ENCODE data around the gene PCDHGA8. TPM values are rescaled to one million over a fixed set of nuclear protein-coding genes. Genes with fewer than 3 reads are reported as not detected.
"Not testable (repeated sequence)": the region's sequence is repeated elsewhere in the genome, so short reads cannot be mapped to it uniquely, and the experiment has no call there.

The PCDHGA8 gene
- total and polyA plus RNA-seq, 11 donors = 0.76 to 14.6 (median 8.1) TPM

DNA sequence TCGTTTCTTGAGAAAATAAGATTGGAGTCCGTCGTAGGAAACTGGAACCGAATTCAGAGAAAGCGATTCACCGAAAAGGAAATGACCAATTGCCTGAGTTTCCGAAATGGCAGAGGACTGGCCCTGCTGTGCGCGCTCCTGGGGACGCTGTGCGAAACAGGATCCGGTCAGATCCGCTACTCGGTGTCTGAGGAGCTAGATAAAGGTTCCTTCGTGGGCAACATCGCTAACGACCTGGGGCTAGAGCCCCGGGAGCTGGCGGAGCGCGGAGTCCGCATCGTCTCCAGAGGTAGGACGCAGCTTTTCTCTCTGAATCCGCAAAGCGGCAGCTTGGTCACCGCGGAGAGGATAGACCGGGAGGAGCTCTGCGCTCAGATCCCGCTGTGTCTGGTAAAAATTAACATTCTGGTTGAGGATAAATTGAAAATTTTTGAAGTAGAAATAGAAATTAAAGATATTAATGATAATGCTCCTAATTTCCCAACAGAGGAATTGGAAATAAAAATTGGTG lies 48.4 kb upstream of the PCDHGA8 start:
- 18 to 22% (median 20%) methylated on average over 28 to 31 of the region's 31 CpGs for WGBS, 4 donors
- H3K27ac ChIP-seq = peak overlapping the region; percentile 55 to 82 (median 72)
- ATAC-seq (peak in 3 of 4 donors; percentile 13 to 46 (median 35)), DNase-seq (no peak)
- peaks cover 0 to 7% (median 0%) of the 10 kb centered on the region in 9 donors for H3K36me3 ChIP-seq
- peaks cover 0 to 25% (median 0%) of the 10 kb centered on the region in 9 donors for H3K27me3 ChIP-seq
- peak overlapping the region in 11 of 12 donors; percentile 32 to 64 (median 50) for H3K4me3 ChIP-seq
- TF ChIP-seq, protein P1, sequence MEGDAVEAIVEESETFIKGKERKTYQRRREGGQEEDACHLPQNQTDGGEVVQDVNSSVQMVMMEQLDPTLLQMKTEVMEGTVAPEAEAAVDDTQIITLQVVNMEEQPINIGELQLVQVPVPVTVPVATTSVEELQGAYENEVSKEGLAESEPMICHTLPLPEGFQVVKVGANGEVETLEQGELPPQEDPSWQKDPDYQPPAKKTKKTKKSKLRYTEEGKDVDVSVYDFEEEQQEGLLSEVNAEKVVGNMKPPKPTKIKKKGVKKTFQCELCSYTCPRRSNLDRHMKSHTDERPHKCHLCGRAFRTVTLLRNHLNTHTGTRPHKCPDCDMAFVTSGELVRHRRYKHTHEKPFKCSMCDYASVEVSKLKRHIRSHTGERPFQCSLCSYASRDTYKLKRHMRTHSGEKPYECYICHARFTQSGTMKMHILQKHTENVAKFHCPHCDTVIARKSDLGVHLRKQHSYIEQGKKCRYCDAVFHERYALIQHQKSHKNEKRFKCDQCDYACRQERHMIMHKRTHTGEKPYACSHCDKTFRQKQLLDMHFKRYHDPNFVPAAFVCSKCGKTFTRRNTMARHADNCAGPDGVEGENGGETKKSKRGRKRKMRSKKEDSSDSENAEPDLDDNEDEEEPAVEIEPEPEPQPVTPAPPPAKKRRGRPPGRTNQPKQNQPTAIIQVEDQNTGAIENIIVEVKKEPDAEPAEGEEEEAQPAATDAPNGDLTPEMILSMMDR (IDR thresholded peaks at IDR 0.05) = no peak
- no peak for TF ChIP-seq POLR2A (IDR thresholded peaks at IDR 0.05)
- H3K4me1 ChIP-seq = peaks cover 0 to 8% (median 0%) of the 10 kb centered on the region in 12 donors
- intact Hi-C loops (cut with DNase I) = loop anchor here in 3 of 10 donors (5.0 to 10.0 kb wide), 4 partner anchors 61 to 218 kb away; partner anchors contain the start of genes PCDHGA9 (in 1 of the 3) and PCDHGB6 (in 1 of the 3)
- H3K9me3 ChIP-seq = peaks cover 0 to 97% (median 43%) of the 10 kb centered on the region in 12 donors

DNA sequence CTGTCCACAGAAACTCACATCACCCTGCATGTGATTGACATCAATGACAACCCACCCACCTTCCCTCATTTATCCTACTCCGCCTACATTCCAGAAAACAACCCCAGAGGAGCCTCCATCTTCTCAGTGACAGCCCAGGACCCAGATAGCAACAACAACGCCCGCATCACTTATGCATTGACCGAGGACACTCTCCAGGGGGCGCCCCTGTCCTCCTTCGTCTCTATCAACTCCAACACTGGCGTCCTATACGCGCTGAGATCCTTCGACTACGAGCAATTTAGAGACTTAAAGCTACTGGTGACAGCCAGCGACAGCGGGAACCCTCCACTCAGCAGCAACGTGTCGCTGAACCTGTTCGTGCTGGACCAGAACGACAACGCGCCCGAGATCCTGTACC lies 47.1 kb upstream of the PCDHGA8 start:
- Histone ChIP-seq H3K27me3 (peaks cover 0 to 18% (median 0%) of the 10 kb centered on the region in 9 donors), H3K36me3 (peaks cover 0 to 7% (median 0%) of the 10 kb centered on the region in 9 donors), H3K9me3 (peaks cover 0 to 97% (median 33%) of the 10 kb centered on the region in 12 donors), H3K27ac (peak overlapping the region in 2 of 12 donors; percentile 81 to 82), H3K4me3 (peak overlapping the region in 7 of 12 donors; percentile 32 to 64 (median 54)), H3K4me1 (peaks cover 0 to 11% (median 0%) of the 10 kb centered on the region in 12 donors)
- ATAC-seq = no peak
- peak in 1 of 5 donors; percentile 43 for DNase-seq
- intact Hi-C loops (cut with DNase I) = loop anchor here in 1 of 10 donors (10.0 kb wide), 1 partner anchor 59 kb away; the partner anchor contains the start of genes PCDHGA9 and PCDHGB6
- WGBS, 4 donors = 28 to 36% (median 34%) methylated on average over 13 to 20 of the region's 20 CpGs
- TF ChIP-seq, protein P1 (IDR thresholded peaks at IDR 0.05) = peak in 4 of 12 donors; percentile 7 to 29 (median 16)
- TF ChIP-seq POLR2A (IDR thresholded peaks at IDR 0.05) = no peak

DNA sequence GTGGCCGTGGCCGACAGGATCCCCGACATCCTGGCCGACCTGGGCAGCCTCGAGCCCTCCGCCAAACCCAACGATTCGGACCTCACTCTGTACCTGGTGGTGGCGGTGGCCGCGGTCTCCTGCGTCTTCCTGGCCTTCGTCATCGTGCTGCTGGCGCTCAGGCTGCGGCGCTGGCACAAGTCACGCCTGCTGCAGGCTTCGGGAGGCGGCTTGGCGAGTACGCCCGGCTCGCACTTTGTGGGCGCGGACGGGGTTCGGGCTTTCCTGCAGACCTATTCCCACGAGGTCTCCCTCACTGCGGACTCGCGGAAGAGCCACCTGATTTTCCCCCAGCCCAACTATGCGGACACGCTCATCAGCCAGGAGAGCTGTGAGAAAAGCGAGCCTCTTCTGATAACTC lies 46.4 kb upstream of the PCDHGA8 start:
- Histone ChIP-seq H3K9me3 (peaks cover 0 to 97% (median 35%) of the 10 kb centered on the region in 12 donors), H3K4me3 (peak overlapping the region in 7 of 12 donors; percentile 4 to 54 (median 24)), H3K27me3 (peaks cover 0 to 22% (median 0%) of the 10 kb centered on the region in 9 donors), H3K36me3 (peaks cover 0 to 11% (median 0%) of the 10 kb centered on the region in 9 donors), H3K4me1 (peaks cover 0 to 15% (median 0%) of the 10 kb centered on the region in 12 donors), H3K27ac (peak overlapping the region in 1 of 12 donors; percentile 22)
- ATAC-seq, DNase-seq: not testable (repeated sequence)
- intact Hi-C loops (cut with DNase I) = loop anchor here in 1 of 10 donors (10.0 kb wide), 1 partner anchor 59 kb away; the partner anchor contains the start of genes PCDHGA9 and PCDHGB6
- WGBS, 4 donors = 34 to 52% (median 42%) methylated on average over 7 to 28 of the region's 35 CpGs

DNA sequence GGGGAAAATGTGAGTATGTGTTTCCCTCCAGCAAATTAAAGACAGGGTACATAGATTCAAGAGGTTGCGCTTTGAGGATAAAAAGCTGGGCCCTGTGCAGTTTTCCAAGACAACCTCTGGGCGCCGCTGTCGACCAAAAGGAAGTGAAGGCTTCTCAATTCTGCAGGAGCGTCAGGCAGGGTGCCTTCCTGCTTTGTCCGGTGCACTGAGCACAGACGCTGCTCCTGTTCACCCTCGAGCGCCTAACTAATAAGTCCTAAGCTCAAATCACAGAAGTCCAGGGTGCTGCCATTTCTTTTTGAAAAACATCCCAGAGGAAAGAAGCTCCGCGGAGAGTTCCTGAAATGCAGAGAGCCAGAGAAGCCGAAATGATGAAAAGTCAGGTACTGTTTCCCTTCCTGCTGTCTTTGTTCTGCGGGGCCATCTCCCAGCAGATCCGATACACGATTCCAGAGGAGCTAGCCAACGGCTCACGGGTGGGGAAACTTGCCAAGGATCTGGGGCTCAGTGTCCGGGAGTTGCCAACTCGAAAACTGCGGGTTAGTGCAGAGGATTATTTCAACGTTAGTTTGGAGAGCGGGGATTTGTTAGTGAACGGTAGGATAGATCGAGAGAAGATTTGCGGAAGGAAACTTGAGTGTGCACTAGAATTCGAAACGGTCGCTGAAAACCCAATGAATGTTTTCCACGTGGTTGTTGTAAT lies 42.4 kb upstream of the PCDHGA8 start, which contains the start of gene PCDHGB1:
PCDHGB1 (plus strand) TSS at position 183 of the 703 bp plus-strand sequence; CDS start at position 345, 162 bp downstream.
- Histone ChIP-seq H3K27me3 (peaks cover 0 to 21% (median 0%) of the 10 kb centered on the region in 9 donors), H3K4me3 (peak within 1 kb of the TSS in 9 of 12 donors; percentile 17 to 39 (median 31)), H3K36me3 (peaks cover 0 to 16% (median 0%) of the 10 kb centered on the region in 9 donors), H3K27ac (peak within 1 kb of the TSS in 2 of 12 donors; percentile 30 to 41), H3K9me3 (peaks cover 0 to 94% (median 36%) of the 10 kb centered on the region in 12 donors), H3K4me1 (peaks cover 0 to 19% (median 2%) of the 10 kb centered on the region in 12 donors)
- 20 to 36% (median 27%) methylated on average over 29 of the region's 29 CpGs for WGBS, 4 donors
- intact Hi-C loops (cut with DNase I) = loop anchor here in 2 of 10 donors (10.0 kb wide), 2 partner anchors 55 to 175 kb away; partner anchors contain the start of genes PCDHGA9 (in 1 of the 2) and PCDHGB6 (in 1 of the 2)
- TF ChIP-seq POLR2A (IDR thresholded peaks at IDR 0.05) = no peak
- TF ChIP-seq, protein P1 (IDR thresholded peaks at IDR 0.05) = peak; percentile 31 to 70 (median 49)
- peak; percentile 71 to 83 (median 80) for ATAC-seq
- peak in 3 of 5 donors; percentile 52 to 71 (median 70) for DNase-seq

All from heart left ventricle (tissue), 16 donors.